GM21526 (cell line): ENCODE measurements around the gene IDH3A.

Source experiments
- ATAC-seq: cut with Tn5 transposase; IDR thresholded peaks from one replicate; pipeline ENCODE4 v1.9.1; 2021; ENCODE audit warnings: moderate library complexity; ENCODE audit not compliant: unreplicated experiment, low FRiP score

The IDH3A gene

DNA sequence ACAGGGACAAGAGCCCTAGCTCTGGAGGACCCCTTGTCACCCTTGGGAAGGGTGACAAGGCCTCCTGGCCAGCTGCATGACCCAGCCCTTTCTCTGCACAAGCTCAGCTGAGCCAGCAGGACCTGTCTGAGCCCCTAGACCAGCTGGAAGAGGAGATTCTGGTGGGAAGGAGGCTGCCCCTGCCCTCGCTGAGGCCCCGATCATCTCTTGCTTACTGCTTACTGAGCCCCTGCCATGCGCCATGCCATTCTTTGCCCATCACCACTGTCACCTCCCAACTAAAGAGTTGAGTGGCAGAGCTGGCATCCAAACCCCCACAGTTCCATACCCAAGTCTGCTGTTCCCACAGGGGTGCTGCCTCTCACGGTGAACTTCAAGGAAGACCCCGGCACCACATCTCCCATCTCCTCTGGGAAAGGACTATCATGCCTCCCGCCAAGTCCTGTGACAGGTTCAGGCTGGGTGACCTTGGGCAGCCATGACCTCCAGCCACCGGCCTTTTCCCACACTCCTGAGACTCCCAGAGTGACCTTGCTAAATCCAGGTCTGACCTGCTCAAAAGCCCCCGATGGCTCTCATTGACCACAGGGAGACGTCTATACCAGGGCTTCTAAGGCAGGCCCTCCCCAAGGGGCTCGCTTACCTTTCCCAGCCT is 51.2 kb downstream of the IDH3A start:
- ATAC-seq: no peak

DNA sequence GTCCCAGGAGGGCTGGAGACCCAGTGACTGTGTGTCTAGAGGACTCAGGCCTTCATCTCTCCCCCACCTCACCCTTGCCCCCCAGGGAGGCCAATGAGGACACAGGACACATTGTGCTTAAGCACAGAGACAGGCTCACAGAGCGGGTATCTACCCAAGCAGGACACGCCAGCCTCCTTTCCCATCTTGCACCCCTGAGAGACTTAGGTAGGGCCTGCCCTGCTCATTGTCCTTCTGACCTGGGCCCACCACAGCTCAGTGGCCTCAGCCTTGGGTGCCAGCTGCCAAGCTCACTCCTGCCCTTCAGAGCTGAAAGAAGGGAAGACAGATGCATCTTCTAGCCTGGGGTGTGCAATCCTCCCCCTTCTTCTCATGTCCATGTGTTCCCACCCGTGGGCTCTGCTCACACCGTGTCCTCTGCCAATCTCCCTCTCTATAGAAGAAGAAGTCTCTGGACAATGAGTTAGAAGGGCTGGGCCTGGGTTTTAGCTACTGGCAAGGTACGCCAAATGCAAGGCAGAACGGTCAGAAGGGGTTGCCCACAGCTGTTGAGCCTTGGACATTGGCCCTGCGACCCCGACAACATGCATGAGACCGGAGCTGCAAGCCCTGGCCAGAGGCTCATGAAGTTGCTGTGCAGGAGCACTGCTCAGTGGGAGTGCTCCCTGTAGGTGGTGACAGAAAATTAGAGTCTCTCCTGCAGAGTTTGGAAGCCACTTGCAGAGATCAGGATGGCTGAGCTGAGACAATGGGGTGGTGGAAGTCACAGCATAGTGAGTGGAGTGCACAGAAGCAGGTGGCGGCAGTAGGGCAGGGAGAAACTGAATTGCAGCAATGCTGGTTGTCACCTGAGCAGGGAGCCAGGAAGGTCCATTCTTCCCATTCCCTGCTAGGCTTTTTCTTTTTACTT is 52.4 kb downstream of the IDH3A start:
- no peak for ATAC-seq

DNA sequence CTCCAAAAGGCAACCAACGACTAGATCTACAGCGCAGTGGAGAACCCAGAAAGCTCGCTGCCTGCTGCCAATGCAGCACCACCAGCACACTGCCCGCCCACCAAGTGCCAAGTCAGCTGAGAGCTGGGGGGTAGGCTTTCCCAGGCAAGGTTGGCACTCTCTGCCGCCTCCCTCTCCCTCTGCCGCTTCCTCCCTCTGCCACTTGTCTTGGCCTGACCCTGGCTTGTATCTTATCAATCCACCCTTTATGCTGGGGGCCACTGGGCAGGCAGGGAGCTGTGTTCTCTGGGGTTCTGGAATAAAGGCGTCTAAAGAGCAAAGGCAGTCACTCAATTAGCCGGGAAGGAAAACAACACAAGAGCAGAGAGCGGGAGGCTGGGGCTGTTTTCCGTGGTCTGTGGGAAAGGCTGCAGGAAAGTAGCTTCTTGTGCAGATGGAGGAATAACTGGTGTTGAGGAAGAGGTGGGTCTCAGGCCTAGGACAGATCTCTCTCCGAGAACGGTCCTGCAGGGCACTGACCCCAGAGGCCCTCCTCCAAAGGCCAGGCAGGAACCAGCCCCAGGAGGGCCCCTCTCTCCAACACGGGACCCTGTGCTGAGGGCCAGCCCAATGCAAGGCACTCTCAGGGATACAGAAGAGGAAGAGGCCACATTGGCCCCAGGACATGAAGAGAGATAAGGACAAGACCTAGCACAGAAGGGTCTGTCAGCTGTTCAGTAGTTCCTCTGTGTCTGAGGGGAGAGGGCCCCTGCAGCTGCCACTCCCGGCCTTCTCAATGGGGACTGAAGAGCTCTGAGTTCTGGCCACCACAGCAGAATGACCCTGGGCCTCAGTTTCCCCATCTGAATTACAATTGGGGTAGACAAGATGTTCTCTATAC is 54.4 kb downstream of the IDH3A start:
- ATAC-seq: no peak

DNA sequence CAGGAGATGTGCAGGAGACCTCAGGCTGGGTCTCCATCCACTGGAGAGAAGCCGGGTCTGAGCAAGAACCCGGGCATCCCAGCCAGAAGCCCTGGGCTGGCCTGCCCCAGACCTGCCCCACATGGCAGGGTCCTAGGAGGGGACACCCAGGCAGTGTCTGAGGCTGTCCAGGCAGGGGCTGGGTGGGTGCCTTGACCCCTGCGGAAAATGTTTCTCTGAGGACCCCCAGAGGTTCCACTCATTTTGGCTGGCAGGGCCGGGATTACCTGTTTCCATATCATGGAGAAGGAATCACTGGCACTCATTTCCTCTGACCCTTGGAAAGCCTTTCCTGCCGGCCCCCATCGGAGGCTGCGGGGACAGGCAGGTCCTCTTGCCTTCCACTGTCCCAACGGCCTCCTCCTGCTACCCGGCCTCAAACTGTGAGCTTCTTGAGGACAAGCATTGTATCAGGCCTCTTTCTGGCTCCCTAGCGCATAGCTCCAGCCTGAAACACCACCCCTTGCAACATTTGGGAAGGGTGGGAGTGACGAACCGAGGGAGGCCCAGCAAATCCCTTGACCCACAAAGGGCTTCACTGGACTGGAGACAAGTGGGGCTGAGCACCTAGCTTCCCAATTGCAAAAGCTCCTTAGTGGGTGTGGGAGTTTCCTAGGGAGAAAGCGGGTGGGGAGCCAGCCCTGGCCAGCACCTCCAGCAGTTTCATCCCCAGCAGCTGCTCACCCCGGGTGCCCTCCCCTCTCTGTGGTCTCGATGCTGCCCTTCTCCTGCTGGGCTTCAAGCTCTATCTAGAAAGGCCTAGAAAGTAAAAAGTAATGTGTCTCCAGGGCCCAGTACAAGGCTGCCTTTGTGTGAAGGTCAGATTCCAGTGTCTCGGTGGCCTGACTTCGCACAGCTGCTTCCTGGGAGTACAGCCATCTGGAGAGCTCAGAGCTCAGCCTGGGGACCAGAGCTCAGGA is 55.5 kb downstream of the IDH3A start:
- no peak for ATAC-seq

DNA sequence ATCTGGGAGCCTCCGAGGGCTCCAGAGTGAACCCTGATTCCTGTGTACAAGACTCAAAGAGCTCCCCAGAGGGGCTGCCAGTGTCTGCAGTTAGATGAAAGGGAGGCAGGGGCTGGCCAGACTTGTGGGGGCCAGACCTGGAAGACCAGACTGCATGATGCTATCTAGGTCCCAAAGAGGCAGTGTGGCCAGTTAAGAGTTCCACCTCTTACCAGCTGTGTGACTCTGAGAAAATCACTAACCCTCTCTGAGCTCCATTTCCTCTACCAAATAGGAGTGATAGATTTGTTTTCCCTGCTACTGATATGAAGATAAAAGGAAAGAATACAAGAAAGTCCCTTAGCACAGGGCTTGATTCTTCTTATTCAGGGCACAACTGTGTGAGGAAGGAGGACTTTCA is 56.2 kb downstream of the IDH3A start:
- no peak for ATAC-seq

DNA sequence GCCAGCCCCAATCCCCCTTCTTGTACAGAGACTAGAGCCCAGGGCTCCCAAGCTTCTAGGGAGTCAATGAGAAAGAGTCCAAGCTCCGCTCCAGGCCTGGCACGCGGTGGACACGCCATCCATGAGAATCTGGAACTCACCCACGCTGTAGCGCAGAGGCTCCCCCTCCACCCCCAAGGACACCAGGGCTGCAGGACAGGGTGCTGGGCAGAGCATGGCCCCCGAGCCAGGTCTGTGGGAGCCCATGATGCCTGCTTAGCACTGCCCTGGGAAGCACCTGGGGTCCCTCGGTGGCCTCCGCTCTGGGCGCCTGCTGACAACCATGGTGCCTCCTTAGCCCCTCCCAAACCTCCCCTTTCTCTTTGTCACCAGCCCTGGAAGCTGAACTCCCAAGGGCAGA is 56.7 kb downstream of the IDH3A start:
- no peak for ATAC-seq

DNA sequence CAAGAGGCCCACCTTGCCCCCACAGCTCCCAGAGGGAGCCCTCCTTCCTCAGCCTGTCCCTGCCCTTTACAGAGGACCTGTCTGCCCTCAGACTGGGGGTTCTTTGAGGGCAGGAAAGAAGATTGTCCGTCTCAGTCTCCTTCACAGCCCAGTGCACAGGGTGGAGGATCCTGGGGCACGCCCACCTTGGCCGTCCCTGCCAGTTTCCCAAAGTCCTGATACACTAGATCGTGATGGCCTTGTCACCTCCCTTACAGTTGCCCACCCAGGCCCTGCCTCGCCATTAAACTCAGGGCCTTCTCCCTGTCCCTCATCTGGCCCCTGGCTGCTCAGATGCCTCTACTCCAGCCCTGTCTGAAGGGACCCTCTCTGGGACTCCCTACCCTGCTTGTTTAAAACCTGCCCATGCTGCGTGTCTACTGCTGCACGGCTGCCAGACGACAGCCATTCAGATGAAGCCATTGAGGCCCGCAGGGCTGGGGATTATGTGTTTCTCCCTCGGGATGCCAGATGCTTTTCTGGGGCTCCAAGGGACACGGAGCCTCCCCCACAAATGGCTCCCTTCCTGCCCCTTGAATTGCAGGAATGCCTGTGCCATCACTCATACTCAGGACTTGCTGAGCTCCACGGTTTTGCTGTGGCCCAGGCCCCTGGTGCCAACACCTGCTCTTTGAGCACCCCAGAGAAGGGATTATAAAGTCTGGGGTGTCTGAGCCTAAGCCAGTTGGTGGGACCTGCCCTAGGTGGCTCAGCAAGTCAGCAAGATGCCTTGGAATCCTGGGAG is 57.4 kb downstream of the IDH3A start:
- no peak for ATAC-seq

DNA sequence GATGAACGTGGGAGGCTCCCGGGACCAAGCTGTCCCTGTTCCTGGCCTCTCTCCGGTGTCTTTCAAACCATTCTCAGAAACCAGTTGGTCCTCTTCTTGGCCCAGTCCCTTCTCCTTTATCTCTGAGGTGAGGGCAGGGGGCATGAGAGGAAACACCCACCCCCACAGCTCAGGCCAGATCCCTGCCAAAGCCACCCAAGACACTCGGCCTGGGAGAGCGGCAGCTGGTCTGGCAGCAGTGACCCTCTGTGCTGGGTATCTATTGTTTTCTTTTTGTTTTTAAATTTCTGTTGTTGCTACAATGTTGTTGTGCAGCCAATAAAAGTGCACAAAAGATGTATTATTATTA is 57.9 kb downstream of the IDH3A start:
- no peak for ATAC-seq

DNA sequence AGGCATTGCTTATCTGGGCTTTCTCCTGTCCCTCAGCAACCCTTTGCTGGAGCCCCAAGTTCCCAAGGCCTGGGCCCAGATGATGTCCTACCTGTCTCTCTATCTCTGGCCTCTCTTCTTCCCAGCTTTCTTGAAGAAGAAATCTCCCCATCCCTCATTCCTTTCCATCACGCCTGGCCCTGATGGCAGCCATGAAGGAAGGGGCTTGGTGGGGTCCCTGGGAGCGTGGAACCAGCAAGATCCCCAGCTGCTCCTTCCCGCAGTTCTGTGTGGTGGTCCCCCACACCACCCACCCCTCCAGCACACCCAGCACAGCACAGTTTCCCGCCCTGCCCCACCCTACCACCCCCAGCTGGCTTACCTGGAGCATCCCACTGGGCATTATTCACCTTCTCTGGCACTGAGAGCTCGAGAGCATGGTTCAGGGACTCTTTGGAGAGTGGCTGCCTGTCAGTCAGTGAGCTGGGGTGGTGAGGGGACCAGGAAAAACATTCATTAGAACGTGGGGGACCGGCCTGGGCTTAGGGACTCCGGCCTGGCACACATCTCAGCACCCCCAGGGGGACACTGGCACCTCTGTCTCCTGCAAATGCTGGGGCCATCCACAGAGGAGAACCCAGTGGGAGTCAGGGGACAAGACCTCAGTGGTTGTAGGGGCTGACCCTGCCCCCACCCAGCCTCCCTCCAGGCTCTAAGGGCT is 58.6 kb downstream of the IDH3A start:
- ATAC-seq: no peak

DNA sequence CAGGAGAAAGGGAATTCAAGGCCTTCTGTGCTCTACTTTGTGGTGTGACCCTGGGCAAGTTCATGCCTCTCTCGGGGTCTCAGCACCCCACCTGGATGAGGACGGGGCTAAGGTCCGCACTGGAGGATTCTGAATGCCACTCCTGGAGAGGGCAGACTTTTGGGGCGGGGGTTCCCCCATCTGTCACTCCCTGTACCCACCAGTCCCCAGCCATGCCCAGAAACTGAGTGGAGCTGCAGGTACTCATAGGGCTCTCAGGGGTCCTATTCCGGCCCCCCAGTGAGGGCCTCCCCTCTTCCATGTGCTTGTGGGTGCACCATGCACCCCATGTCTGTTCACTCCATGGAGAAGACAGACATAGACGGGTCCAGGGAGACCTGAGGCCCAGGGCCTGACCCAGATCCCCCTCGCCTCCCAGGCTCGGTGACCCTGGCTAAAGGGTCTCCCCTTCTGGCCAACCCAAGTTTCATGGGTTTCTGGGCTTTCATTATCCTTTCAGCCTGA is 59.2 kb downstream of the IDH3A start:
- no peak for ATAC-seq

DNA sequence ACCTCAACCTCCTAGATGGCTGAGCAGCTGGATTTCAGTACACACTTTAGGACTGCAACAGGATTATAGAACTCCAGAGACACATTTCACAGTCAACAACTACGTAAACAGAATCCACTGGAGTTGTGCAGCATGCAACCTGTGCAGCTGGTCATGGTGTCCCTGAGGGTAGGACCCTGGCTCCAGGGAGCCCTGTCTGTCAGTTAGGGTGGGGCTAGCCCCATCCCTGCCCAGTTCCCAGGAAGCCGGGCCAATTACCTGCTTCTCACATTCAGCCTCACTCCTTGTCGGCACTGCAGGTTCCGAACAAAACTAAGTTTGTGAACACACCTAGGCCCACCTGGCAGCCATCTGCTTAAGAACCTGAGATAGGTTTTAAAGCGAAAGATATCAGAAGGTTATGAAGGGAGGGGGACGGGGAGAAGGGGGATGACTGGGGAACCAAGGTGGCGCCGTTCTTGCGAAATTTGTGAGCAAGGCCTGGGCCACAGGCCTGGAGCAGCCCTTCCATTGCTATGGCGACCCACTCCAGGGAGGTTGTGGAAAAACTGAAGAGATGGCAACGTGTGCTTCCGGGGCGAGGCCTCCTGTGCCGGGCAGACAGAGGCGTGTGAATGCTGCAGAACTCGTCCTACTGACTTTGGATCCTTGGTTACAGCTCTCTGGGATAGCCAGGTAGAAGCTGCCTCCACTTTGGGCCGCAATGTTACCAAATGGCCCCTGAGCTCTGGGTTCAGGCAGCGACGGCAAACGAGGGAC is 59.9 kb downstream of the IDH3A start:
- no peak for ATAC-seq

DNA sequence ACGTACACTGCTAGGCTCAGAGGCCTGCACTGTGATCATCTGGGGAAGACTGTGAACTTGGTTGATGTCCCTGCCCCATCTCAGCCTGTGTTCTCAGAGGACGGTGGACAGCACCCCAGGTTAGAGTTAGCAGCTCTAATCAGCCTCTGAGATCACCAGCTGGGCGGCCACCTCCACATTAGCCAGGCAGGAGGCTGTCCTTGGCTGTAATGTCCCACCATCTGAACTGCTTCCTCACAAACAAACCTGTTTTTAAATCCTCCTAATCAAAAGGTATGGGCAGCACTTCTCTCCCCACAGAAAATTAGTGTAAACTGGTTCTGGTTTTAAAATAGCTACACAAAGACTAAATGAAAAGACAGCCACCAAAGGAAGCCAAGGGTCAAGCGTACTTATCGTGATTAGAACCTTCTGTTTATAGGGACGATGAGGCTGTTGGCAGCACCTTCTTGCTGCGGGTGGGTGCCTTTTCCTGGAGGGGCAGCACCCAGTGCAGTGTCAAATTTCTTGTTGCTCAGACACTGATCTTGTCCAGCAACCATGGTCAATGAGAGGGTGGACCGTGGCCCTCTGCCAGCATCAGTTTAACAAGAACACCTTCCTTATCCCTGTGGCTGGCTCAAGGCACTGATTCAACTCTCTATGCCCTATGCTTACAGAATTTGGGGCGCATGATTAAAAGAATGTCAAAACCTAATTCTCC is 60.6 kb downstream of the IDH3A start:
- ATAC-seq: no peak

DNA sequence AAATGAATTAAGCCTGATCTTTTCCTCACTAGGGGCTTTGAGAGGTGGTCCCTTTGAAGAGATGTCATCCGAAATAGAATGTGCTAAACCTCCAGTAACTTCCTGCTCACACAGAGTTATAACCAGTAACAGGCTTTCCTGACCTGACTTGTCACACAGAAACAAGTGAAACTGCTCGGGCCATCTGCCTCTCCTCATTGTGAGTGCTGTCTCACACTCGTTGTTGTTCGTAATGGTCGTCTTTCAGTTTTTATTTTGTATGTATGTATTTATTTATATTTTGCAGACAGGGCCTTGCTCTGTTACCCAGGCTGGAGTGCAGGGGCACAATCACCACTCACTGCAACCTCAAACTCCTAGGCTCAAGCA is 61.2 kb downstream of the IDH3A start:
- no peak for ATAC-seq

DNA sequence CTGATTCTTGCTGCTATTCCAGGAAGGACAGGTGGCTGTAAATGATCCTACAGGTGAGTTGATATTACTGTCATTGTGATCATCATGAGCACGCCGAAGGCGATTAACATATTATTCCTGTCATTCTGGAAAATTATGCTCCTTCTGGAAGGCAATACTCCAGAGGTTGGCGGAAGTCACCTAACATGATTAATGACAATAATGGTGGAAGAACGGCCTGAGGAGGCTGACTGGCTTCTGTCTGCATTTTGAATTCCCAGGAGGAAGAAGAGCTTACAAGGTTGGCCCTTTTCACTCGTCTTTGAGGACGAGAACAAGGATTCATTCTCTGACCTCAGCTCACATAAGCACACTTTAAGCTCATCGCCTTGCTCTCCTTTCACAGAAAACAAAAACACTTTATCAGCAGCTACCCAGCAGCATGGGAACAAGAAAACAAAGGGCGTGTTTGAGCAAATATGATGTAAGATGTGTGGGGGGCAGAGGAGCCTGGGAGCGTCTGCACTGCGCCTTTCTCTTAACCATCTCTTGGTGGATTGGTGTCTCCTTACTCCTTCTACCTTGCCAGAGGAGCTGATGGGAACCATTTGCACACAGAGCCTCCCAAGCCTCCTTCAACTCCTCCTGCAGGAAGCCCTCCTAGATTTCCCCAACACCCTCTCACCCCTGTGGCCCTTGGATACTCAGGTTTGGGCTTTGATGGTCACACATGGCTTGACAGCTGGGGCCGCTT is 62.2 kb downstream of the IDH3A start:
- no peak for ATAC-seq

DNA sequence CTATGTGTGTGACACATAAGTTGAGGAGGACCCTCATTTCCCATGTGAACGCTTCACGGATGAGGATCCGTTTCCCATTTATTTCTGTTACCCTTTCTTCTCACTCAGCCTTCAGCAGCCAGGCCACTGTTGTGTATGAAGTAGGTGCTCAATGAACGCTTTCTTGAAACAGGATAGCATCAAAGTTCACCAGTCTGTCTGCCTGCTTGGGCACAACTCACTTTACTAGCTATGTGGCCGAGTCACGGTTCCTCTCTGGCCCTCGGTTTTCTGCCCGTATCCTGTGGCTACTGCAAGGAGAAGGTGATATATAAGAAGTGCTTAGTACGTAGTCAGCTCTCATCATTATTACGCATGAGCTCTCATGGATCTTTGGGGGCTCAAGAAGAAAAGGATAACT is 62.8 kb downstream of the IDH3A start:
- no peak for ATAC-seq

DNA sequence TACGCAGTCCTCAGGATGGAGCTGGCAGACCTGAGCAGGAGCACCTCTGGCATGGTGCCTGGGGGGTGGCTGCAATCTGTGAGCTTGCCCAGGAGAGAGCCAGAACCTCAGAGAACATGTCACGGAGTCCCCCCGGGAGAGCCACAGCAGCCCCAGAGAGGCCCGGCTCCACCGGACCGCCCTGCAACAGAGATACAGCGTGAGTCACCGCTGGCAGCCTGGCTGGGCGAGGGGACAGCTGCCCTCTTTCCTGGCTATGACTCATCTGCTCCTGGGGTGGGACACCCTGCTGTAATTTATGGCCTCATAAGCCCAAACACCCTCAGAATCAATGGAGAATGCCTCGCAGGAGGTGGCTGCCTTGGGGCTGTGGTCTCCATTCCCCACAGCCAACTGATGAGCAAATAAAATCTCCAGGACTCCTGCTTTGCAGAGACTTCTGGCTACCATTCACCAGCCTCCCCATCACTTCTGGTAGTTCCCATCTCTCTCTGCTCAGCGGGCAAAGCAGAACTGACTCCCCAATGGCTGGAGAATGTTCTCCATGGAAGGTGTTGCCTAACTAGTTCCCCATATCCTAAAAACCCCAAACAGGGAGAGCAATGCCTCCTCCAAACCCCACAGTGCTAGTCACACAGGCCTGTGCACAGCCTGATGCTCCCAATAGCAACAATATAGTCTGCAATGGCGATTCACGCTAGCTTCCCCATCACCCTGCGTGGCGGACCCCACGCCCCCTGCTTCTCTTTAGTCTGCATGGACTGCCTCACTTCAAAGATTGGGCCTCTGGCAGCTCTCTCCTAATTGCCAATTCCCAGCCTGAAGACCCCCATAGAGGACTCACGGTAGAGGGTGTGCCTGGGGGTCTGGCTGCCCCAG is 63.6 kb downstream of the IDH3A start:
- ATAC-seq: no peak
